Measurements from ENCODE around the gene SRCAP.

DNA sequence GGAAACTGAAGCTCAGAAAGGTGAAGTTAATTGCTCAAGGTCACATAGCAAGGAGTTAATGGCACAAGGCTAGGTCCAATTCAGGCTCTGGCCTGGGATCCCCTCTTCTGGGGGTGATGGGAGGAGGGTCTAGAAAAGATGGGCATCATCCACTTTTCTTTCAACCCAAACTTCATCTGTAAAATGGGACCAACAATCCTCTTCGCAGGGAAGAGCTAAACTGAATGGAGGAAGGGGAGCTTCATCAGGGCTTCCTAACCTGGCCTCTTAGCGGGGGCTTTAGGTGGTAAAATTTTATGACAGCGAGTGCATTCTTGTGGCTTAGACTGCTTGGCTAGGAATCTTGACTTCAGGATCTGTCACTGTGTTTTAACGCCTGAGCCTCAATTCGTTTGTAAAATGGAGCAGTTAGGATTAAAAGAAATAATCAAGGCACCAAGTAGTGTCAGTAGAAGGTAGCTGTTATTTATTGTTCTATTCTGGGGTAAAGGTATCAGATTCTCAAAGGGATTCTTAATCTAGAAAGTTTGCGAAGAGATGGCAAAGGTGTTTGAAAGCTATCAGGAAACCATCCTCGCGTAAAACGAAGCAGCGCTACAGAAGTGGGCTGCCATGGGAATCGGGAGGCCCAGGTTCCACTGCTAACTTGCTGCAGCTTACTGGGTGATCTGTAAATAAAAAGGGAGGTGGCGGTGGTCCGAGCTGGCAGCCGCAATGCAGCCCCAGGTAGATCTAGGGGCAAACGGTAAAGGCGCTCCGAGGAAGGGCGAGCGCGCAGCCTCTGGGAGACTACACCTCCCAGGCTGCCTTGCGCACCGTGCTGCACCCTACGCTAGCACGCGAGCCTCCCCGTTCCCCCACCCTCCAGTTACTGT is 1.5 kb upstream of the SRCAP start:
- TF ChIP-seq TAF1 (IDR thresholded peaks at IDR 0.05; ENCODE audit: borderline replicate concordance, low read depth, low read length) (no peak), POLR2A (IDR thresholded peaks at IDR 0.05; ENCODE audit: low read depth, low read length) (no peak), POLR2AphosphoS5 (IDR thresholded peaks at IDR 0.05; ENCODE audit: low read depth, low read length) (no peak)

Measured in GM12892 (cell line).